MM.1S (cell line): ENCODE measurements around the gene XRN1.

Source experiments
- DNase-seq: peaks from one replicate; pipeline ENCODE4 v3.0.0-alpha.2; 2015
- H2AFZ ChIP-seq: fragments of 300-600 bp; sonication (generic); 2 replicates; pipeline ENCODE4 v1.6.0; 2016; ENCODE audit warnings: antibody characterized with exemption, low read length
- H3F3A ChIP-seq: fragments of 300-600 bp; sonication (generic); 2 replicates; pipeline ENCODE4 v1.6.1; 2016; ENCODE audit warnings: mild to moderate bottlenecking, antibody characterized with exemption, low read length, moderate library complexity, mixed read lengths; ENCODE audit not compliant: insufficient read depth
- H3K27ac ChIP-seq: fragments of 300-600 bp; sonication (generic); 2 replicates; pipeline ENCODE4 v1.5.1; 2016; ENCODE audit warnings: mild to moderate bottlenecking, low read length
- H3K27me3 ChIP-seq: fragments of 300-600 bp; sonication (generic); replicated peaks from 2 replicates; pipeline ENCODE4 v1.6.0; 2016; ENCODE audit warnings: low read length; ENCODE audit not compliant: insufficient read depth
- H3K36me3 ChIP-seq: fragments of 300-600 bp; sonication (generic); replicated peaks from 2 replicates; pipeline ENCODE4 v1.6.1; 2016; ENCODE audit warnings: mild to moderate bottlenecking, low read length, mixed read lengths; ENCODE audit not compliant: insufficient read depth
- H3K4me1 ChIP-seq: fragments of 300-600 bp; sonication (generic); 2 replicates; pipeline ENCODE4 v1.6.1; 2016; ENCODE audit warnings: low read length, mixed read lengths
- H3K4me2 ChIP-seq: fragments of 300-600 bp; sonication (generic); 2 replicates; pipeline ENCODE4 v1.6.0; 2016; ENCODE audit warnings: low read depth, low read length
- H3K4me3 ChIP-seq: fragments of 300-600 bp; sonication (generic); 2 replicates; pipeline ENCODE4 v1.5.1; 2016; ENCODE audit warnings: low read length, mixed read lengths
- H3K79me2 ChIP-seq: fragments of 300-600 bp; sonication (generic); 2 replicates; pipeline ENCODE4 v1.6.1; 2016; ENCODE audit warnings: mixed run types, low read length, mixed read lengths
- H3K9ac ChIP-seq: fragments of 300-600 bp; sonication (generic); 2 replicates; pipeline ENCODE4 v1.6.1; 2016; ENCODE audit warnings: low read length, mixed read lengths
- H3K9me2 ChIP-seq: fragments of 300-600 bp; sonication (generic); replicated peaks from 2 replicates; pipeline ENCODE4 v1.6.1; 2016; ENCODE audit warnings: mild to moderate bottlenecking, low read length, mixed read lengths; ENCODE audit not compliant: insufficient read depth
- H3K9me3 ChIP-seq: fragments of 300-600 bp; sonication (generic); replicated peaks from 2 replicates; pipeline ENCODE4 v1.6.1; 2016; ENCODE audit warnings: mild to moderate bottlenecking, low read length, mixed read lengths; ENCODE audit not compliant: insufficient read depth
- H4K20me1 ChIP-seq: fragments of 300-600 bp; sonication (generic); 2 replicates; pipeline ENCODE4 v1.6.1; 2016; ENCODE audit warnings: mild to moderate bottlenecking, low read length, moderate library complexity, mixed read lengths; ENCODE audit not compliant: insufficient read depth
- EZH2 ChIP-seq: fragments of 300-600 bp; sonication (generic); optimal IDR thresholded peaks from 2 replicates; pipeline ENCODE3; 2017; ENCODE audit warnings: low read depth, mild to moderate bottlenecking, antibody characterized with exemption, low read length, mixed read lengths
- EZH2phosphoT487 ChIP-seq: fragments of 300-600 bp; sonication (generic); IDR thresholded peaks from 2 replicates; pipeline ENCODE4 v1.6.1; 2018; ENCODE audit warnings: antibody characterized with exemption, low read length
- TF ChIP-seq, protein P1 (sequence below): fragments of 300-600 bp; sonication (generic); IDR thresholded peaks from 2 replicates; pipeline ENCODE4 v1.5.1; 2016; ENCODE audit warnings: antibody characterized with exemption, low read length, mixed read lengths

The XRN1 gene

DNA sequence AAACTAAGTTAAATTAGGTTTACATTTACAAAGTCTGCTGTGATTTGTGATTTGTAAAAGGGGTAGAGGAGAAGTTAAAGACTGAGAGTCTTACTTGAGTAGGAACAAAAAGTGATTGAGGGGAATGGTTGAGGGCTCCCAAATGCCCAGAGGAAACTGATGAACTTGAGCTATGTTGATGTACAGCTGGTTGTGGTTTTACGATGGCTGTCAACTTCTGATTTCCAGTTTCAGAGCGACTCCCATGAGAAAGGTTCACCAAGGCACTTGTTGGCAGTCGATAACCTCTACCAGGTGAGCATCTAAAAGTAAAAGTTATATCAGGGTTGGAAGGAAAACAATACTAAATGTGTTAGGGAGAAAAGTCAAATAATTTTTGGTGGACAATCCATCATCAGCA is 91.0 kb downstream of the XRN1 start:
- Histone ChIP-seq H3K4me1 (peaks cover 15% of the 10 kb centered on the region), H3K4me3 (no peak overlapping the region), H3K27ac (no peak overlapping the region), H2AFZ (no peak overlapping the region), H3K27me3 (no peaks in the 10 kb centered on the region), H3K36me3 (peaks cover 19% of the 10 kb centered on the region; the same call in 1 of the 2 replicates), H3F3A (peaks cover 19% of the 10 kb centered on the region), H3K9ac (no peak overlapping the region), H3K79me2 (no peaks in the 10 kb centered on the region), H3K9me3 (no peaks in the 10 kb centered on the region), H3K9me2 (no peaks in the 10 kb centered on the region), H4K20me1 (peaks cover 9% of the 10 kb centered on the region; the same call in 1 of the 2 replicates), H3K4me2 (no peak overlapping the region)
- TF ChIP-seq, protein P1, sequence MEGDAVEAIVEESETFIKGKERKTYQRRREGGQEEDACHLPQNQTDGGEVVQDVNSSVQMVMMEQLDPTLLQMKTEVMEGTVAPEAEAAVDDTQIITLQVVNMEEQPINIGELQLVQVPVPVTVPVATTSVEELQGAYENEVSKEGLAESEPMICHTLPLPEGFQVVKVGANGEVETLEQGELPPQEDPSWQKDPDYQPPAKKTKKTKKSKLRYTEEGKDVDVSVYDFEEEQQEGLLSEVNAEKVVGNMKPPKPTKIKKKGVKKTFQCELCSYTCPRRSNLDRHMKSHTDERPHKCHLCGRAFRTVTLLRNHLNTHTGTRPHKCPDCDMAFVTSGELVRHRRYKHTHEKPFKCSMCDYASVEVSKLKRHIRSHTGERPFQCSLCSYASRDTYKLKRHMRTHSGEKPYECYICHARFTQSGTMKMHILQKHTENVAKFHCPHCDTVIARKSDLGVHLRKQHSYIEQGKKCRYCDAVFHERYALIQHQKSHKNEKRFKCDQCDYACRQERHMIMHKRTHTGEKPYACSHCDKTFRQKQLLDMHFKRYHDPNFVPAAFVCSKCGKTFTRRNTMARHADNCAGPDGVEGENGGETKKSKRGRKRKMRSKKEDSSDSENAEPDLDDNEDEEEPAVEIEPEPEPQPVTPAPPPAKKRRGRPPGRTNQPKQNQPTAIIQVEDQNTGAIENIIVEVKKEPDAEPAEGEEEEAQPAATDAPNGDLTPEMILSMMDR = no peak
- peak; percentile 71 for DNase-seq

GRCh38 chr3:142355692-142356091 is 92.1 kb downstream of the XRN1 start:
- H3K4me1 ChIP-seq = peaks cover 15% of the 10 kb centered on the region
- TF ChIP-seq, protein P1 = no peak
- no peak for TF ChIP-seq EZH2
- TF ChIP-seq EZH2phosphoT487 = no peak
- peaks cover 9% of the 10 kb centered on the region; the same call in 1 of the 2 replicates for H4K20me1 ChIP-seq
- DNase-seq = peak; percentile 10
- no peak overlapping the region for H2AFZ ChIP-seq
- H3K9me2 ChIP-seq = no peaks in the 10 kb centered on the region
- H3K9me3 ChIP-seq = no peaks in the 10 kb centered on the region
- no peak overlapping the region for H3K9ac ChIP-seq
- no peak overlapping the region for H3K4me3 ChIP-seq
- peaks cover 19% of the 10 kb centered on the region for H3F3A ChIP-seq
- no peaks in the 10 kb centered on the region for H3K27me3 ChIP-seq
- H3K4me2 ChIP-seq = no peak overlapping the region
- no peak overlapping the region for H3K27ac ChIP-seq
- peaks cover 24% of the 10 kb centered on the region; the same call in 1 of the 2 replicates for H3K36me3 ChIP-seq
- H3K79me2 ChIP-seq = no peaks in the 10 kb centered on the region

- Histone ChIP-seq H3F3A (peaks cover 19% of the 10 kb centered on the region), H3K4me2 (no peak overlapping the region), H3K4me3 (no peak overlapping the region), H3K9ac (no peak overlapping the region), H3K79me2 (no peaks in the 10 kb centered on the region), H3K36me3 (peaks cover 19% of the 10 kb centered on the region; the same call in 1 of the 2 replicates), H3K27ac (no peak overlapping the region), H3K27me3 (no peaks in the 10 kb centered on the region), H3K9me2 (no peaks in the 10 kb centered on the region), H2AFZ (no peak overlapping the region), H3K9me3 (no peaks in the 10 kb centered on the region), H4K20me1 (peaks cover 9% of the 10 kb centered on the region; the same call in 1 of the 2 replicates), H3K4me1 (peaks cover 15% of the 10 kb centered on the region)
- TF ChIP-seq, protein P1 = no peak
- no peak for TF ChIP-seq EZH2phosphoT487
- no peak for TF ChIP-seq EZH2
- no peak for DNase-seq
Measured at GRCh38 chr3:142354076-142354475, 93.8 kb downstream of the XRN1 start.
